NCI-H187 treated with DMSO at 0.1 percent for 48 hours (cell line): Measurements from ENCODE around the gene BASP1.
"Not testable (repeated sequence)": the region's sequence is repeated elsewhere in the genome, so short reads cannot be mapped to it uniquely, and the experiment has no call there.

Source experiments
- DNase-seq: peaks from one replicate; lab custom pipeline; 2025; lab: John Stamatoyannopoulos, UW

Gene BASP1

GRCh38 chr5:17256171-17256570 lies 38.7 kb downstream of the BASP1 start:
- no peak for DNase-seq

GRCh38 chr5:17256839-17257238 lies 39.4 kb downstream of the BASP1 start:
- no peak for DNase-seq

GRCh38 chr5:17257705-17258273 lies 40.4 kb downstream of the BASP1 start:
- no peak for DNase-seq

- DNase-seq: no peak
Observed at GRCh38 chr5:17258431-17258830, 41.0 kb downstream of the BASP1 start.

GRCh38 chr5:17259012-17259411 lies 41.6 kb downstream of the BASP1 start:
- not testable (repeated sequence) for DNase-seq

- DNase-seq: no peak
Observed at GRCh38 chr5:17259630-17260257, 42.3 kb downstream of the BASP1 start.

- DNase-seq: no peak
Observed at GRCh38 chr5:17260549-17260948, 43.1 kb downstream of the BASP1 start.

GRCh38 chr5:17261075-17261474 lies 43.6 kb downstream of the BASP1 start:
- DNase-seq: no peak

- DNase-seq: no peak
Observed at GRCh38 chr5:17265041-17265440, 47.6 kb downstream of the BASP1 start.

GRCh38 chr5:17267106-17267505 lies 49.7 kb downstream of the BASP1 start:
- no peak for DNase-seq

- no peak for DNase-seq
Observed at GRCh38 chr5:17269201-17269600, 51.8 kb downstream of the BASP1 start.

GRCh38 chr5:17272111-17272510 lies 54.7 kb downstream of the BASP1 start:
- no peak for DNase-seq

- DNase-seq: no peak
Observed at GRCh38 chr5:17275289-17276158, 58.1 kb downstream of the BASP1 start.

- DNase-seq: no peak
Observed at GRCh38 chr5:17276445-17276844, 59.0 kb downstream of the BASP1 start.

- DNase-seq: no peak
Observed at GRCh38 chr5:17277907-17278306, 60.5 kb downstream of the BASP1 start.

GRCh38 chr5:17278931-17279330 lies 61.5 kb downstream of the BASP1 start:
- no peak for DNase-seq

GRCh38 chr5:17279487-17279886 lies 62.1 kb downstream of the BASP1 start:
- DNase-seq: no peak

- DNase-seq: no peak
Observed at GRCh38 chr5:17282283-17283120, 65.1 kb downstream of the BASP1 start.

GRCh38 chr5:17283121-17283415 lies 65.6 kb downstream of the BASP1 start:
- no peak for DNase-seq

GRCh38 chr5:17287501-17288155 lies 70.2 kb downstream of the BASP1 start:
- DNase-seq: no peak

GRCh38 chr5:17288570-17288969 lies 71.1 kb downstream of the BASP1 start:
- DNase-seq: no peak
